GM10266 (cell line): ENCODE data around the gene RPL28.

Experiments used
- DNase-seq: peaks from one replicate; pipeline ENCODE4 v3.0.0; 2012; ENCODE audit errors: extremely low spot score
- TF ChIP-seq, protein P1 (sequence below): IDR thresholded peaks from 2 replicates; pipeline ENCODE4 v1.5.1; 2012; ENCODE audit warnings: mild to moderate bottlenecking, low read depth; ENCODE audit not compliant: control insufficient read depth, insufficient read depth; ENCODE audit errors: missing control alignments

The RPL28 gene

GRCh38 chr19:55348317-55349034, 37.3 kb upstream of the RPL28 start:
- no peak for DNase-seq
- TF ChIP-seq, protein P1, sequence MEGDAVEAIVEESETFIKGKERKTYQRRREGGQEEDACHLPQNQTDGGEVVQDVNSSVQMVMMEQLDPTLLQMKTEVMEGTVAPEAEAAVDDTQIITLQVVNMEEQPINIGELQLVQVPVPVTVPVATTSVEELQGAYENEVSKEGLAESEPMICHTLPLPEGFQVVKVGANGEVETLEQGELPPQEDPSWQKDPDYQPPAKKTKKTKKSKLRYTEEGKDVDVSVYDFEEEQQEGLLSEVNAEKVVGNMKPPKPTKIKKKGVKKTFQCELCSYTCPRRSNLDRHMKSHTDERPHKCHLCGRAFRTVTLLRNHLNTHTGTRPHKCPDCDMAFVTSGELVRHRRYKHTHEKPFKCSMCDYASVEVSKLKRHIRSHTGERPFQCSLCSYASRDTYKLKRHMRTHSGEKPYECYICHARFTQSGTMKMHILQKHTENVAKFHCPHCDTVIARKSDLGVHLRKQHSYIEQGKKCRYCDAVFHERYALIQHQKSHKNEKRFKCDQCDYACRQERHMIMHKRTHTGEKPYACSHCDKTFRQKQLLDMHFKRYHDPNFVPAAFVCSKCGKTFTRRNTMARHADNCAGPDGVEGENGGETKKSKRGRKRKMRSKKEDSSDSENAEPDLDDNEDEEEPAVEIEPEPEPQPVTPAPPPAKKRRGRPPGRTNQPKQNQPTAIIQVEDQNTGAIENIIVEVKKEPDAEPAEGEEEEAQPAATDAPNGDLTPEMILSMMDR: no peak

- no peak for DNase-seq
- TF ChIP-seq, protein P1: no peak
Measured at GRCh38 chr19:55350620-55351315, 35.0 kb upstream of the RPL28 start.

GRCh38 chr19:55352040-55352439, 33.7 kb upstream of the RPL28 start:
- no peak for DNase-seq
- TF ChIP-seq, protein P1: no peak

DNA sequence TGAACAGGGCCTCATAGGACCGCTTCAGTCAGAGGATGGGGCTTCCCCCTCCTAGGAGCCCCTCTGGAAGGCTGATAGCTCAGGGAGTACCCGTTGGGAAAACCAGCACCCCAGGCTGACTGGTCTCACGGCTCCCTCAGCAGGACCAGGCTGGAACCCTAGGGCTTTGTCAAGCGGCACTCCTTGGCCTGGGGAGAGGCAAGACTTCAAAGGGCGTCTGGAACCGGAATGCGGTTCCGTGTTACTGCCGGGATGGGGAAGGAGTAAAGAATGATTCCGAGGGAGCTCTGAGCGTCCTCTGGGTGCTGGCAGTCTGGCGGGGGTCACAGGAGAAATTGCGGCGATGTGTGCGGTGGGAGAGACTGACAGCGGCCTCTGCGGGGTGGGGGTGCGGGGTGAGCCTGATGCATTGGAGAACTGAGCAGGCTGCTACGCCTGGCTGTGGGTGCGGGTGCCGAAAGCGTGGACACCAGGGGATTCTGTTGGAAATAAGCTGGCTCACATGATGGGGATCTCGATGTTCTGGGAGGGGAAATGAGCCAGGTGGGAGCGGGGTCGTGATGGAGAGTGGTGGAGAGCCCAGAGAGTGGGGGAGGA, 33.1 kb upstream of the RPL28 start:
- DNase-seq: no peak
- TF ChIP-seq, protein P1: no peak

DNA sequence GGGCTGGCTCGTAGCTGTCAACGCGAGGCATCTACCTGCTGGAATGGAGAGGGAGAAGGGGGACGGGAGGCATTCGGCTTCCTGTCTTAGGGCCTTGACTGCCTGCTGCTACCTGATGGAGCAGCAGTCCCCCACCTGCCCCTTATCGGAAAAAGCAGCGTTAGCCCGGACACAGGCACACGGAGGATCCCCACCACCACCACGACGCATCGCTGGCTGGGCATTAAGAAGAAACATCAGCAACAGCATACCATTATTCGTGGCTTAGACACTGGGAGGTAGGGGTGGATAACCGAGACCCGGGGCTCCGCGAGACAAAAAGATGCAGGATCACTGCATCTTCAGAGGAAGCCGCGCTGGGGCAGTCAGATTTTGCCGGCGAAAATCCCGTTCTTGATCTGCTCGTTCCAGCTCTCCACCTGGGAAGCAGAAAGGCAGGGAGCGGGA, 32.4 kb upstream of the RPL28 start:
- DNase-seq: no peak
- TF ChIP-seq, protein P1: no peak

DNA sequence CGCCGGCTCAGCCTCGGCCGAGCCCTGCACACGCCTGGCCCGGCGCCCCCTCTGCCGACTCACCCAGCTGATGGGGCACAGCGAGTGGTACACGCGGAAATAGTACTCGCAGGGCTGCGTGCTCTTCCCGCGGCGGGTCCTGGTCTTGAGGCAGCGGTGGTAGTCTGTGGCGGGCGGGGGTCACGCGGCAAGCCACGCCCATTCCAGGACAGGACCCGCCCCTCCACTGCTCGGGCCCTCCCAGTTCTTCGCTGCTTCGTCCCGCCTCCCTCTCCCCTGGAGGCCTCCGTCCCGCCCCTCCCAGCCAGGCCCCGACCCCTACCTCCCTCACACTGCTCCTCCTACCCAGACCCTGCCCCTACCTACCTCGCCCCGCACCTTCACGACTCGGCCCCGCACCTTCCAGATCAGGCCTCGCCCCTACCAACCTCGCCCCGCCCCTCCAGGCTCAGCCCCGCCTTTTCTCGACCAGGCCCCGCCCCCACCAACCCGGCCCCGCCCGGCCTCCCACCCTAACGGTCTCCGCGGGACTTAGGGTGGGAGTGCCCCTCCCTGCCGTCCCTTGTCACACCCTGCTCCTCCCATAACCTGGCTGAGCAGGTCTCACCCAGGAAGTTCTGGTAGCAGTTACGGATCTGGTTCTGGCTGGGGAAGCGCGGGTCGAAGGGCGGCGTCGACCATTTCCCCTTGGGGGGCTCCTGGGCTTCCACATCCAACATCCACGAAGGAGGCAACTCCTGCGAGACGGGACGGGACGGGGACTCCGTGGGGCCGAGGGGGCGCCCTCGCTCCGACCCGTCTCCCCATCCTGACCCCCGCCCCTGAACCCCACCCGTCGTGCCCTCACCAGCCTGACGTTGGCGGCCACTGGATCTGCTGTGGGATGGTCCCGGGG, 31.7 kb upstream of the RPL28 start:
- TF ChIP-seq, protein P1: no peak

More for the DNA sequence above, 31.7 kb upstream of the RPL28 start:
- peak; percentile 88 for DNase-seq
